Measurements from ENCODE around the gene UPF1.
A peak's percentile ranks its signal among the peaks of the same experiment; 100 is the strongest.

Gene UPF1

DNA sequence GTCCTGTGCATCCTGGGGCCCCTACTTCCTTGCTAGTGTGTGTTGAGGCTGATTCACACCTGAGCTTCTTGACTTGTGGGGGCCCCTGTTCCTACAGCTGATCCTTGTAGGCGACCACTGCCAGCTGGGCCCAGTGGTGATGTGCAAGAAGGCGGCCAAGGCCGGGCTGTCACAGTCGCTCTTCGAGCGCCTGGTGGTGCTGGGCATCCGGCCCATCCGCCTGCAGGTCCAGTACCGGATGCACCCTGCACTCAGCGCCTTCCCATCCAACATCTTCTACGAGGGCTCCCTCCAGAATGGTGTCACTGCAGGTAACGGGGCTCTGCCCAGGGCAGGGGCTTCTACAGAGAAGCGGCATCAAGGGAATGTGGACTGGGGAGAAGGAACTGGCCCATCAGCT is 25.5 kb downstream of the UPF1 start:
- no peak for DNase-seq (ENCODE audit: low read depth in 2 of 2)

DNA sequence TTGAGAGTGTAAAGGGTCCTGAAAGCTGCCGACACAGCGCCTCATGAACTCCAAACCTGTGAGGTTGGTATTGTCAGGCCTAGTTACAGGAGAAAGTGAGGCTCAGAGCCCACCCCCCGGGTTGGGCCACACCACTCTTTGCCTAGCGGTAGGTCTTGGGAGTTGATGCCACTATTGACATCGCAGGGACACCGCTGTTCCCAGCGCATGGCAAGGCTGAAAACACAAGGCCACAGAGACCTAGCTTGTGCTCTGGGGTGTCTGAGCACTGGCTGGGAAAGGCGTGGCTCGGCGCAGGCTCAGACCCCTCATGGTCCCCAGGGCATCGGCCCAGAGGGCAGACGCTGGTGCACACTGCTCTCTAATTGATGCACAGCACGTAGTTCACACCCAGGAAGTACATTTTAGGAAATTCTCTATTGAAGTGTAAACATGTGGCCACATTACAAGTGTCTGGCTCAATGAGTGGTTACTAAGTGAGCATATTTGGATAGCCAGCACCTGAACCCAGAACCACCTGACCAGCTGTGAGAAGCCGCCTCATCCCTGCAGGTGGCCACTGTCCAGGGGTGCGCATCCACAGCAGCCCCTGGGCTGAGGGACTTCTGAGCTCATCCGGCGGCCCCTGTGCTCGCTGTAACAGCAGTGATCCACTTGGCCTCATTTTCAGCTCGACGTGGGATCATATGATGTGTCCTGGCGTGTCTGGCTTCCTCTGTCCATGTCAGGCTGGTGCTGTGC is 27.3 kb downstream of the UPF1 start:
- no peak for DNase-seq (ENCODE audit: low read depth in 2 of 2)

DNA sequence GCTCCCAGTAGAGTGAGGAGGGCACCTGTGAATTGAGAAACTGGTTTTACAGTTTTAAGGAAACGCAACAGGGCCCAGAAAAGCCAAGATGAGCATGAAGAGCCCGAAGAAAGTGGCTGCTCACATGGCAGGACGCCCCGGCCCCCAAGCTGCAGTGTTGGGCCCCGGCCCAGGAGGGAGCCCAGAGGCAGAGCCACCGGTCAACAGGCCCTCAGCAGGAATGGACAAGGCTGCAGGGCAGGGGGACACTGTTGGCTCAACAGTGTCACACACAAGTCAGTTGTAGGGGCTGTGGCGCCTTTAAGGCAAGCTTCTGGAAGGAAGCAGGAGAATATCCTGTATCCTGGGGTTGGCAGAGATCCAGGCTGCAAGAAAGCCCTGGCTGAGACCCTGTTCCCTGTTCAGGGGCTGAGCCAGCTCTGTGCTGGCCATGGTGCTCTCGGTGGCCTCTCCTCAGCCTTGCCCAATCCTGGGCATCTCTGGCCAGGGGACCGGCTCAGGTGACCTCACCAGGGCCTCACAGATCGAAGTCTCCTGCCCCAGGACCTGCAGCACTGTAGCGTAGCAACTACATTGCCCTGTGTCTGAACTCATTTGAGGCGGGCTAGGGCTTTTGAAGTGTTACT is 28.0 kb downstream of the UPF1 start:
- no peak for DNase-seq (ENCODE audit: low read depth in 2 of 2)

DNA sequence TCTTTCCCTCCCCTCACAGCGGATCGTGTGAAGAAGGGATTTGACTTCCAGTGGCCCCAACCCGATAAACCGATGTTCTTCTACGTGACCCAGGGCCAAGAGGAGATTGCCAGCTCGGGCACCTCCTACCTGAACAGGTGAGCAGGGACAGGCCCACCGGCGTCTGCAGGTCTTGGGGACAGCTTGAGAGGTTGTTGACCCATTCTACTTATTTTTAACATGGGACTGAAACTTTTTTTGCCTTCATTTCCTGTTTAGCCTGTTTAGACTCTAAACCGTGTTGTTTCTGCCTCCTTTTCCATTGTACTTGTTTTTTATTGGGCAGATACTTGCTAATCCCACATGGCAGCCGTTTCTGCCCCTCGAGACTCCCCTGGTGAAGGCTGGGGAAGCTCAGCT is 28.5 kb downstream of the UPF1 start:
- no peak for DNase-seq (ENCODE audit: low read depth in 2 of 2)

DNA sequence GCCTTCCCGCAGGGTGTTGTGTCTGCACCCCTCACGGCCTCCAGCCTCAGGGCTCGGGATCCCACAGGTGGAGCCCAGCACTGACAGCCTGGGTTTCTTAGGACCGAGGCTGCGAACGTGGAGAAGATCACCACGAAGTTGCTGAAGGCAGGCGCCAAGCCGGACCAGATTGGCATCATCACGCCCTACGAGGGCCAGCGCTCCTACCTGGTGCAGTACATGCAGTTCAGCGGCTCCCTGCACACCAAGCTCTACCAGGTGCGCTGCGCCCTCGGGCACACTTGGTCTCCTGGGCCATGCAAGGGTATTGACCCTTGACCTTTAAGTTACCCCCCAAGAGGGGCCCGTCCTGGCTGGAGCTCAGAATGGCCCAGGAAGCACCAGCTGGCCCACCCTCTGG is 29.0 kb downstream of the UPF1 start:
- no peak for DNase-seq (ENCODE audit: low read depth in 2 of 2)

DNA sequence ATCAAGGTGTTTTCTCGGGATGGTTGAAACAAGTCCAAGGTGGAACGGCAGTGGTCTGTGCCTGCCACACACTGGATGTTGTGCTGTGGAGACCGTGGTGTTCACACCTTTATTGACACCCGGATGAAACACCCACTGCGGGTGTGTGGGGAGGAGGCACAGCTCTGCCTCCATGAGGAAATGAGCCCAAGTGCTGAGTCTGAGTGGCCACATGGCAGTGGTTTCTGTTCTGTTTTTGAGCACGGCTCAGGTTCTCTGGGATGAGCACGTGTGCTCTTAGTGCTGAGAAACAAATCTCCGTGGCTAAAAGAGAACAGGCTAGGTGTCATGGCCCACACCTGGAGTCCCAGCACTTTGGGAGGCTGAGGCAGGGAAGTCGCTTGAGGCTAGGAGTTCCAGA is 29.5 kb downstream of the UPF1 start:
- no peak for DNase-seq (ENCODE audit: low read depth in 2 of 2)

DNA sequence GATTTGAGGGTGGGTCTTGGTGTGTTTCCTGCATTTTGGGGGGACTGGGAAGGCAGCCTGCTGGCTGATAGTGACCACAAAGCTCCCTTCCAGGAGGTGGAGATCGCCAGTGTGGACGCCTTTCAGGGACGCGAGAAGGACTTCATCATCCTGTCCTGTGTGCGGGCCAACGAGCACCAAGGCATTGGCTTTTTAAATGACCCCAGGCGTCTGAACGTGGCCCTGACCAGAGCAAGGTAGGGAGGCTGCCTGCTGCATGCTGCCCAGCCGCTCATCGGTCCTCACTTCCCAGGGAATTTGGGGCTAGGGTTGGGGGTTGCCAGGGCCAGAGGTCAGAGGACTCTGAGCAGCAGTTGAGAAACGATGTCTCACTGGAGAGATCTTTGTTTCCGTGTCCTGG is 30.2 kb downstream of the UPF1 start:
- no peak for DNase-seq (ENCODE audit: low read depth in 2 of 2)

DNA sequence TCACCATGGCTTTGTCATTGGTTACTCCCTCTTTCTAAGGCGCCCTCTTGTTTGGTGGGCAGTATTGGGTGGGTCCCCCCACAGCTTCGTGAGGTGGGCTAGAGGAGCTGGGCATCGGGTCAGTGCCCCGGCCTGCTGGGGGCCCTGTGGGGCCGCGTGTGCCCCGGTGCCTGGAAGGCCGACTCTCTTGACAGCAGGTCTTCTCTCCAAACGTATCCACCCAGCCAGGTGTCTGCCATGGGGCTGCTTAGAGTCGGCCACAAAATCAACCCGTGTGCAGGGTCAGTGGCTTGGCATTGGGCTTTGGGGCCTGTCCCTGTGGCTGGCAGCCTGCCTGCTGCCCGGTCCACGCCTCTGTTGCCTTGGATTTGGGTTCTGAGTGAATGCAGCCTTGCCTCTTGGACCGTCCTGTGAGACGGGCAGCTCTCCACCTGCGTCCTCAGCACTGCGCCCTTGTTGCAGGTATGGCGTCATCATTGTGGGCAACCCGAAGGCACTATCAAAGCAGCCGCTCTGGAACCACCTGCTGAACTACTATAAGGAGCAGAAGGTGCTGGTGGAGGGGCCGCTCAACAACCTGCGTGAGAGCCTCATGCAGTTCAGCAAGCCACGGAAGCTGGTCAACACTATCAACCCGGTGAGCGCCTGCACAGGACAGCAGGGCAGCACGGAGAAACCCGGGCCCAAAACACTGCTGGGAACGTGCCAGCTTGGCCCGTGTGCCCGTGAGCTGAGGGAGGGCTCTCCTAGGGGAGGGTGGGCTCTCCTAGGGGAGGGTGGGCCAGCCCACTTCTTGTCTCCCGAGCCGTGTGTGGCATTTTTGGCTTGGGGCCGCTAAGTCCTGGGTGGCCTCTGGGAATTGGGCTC is 31.4 kb downstream of the UPF1 start:
- no peak for DNase-seq (ENCODE audit: low read depth in 2 of 2)

DNA sequence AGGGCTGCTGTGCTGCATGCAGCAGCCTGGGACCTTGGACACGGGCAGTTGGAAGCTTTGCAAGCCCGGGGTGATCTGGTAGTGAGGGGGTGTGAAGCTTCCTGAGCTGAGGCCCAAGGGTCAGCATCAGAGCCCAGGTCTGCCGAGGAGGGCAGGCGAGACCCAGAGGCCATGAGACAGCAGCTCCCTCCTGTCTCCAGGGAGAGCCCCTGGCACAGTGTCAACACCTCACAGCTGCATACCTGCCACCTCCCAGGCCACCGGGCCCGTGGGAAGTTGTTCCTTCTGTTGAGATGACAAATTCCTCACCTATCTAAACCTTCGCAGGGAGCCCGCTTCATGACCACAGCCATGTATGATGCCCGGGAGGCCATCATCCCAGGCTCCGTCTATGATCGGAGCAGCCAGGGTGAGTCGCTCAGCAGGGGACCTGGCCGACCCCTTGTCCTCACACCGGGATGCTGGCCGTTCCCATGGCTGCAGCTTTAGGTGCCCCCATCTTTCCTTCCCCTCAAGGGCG is 32.1 kb downstream of the UPF1 start:
- no peak for DNase-seq (ENCODE audit: low read depth in 2 of 2)

DNA sequence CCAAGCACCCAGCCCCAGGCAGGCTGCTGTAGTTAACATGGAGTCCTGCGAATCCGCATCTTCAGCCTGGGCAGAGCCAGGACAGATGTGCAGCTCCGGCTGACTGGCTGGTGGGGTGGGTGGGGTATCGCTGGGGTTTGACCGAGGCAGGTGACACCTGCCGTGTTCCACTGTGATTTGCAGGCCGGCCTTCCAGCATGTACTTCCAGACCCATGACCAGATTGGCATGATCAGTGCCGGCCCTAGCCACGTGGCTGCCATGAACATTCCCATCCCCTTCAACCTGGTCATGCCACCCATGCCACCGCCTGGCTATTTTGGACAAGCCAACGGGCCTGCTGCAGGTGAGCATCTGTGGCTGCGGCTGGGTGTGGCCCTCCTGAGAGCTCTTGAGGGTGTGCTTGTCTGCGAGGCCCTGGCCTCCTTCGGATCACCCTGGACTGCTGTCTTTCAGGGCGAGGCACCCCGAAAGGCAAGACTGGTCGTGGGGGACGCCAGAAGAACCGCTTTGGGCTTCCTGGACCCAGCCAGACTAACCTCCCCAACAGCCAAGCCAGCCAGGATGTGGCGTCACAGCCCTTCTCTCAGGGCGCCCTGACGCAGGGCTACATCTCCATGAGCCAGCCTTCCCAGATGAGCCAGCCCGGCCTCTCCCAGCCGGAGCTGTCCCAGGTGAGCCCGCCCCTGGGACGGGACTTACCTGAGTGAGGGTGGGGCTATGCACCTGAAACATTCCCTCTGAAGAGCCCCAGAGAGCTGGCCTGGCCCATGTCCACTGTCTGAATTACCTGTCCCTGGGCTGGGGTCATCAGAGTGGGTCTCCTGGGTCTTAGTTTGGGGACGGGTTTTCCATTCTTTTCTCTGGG is 33.6 kb downstream of the UPF1 start:
- no peak for DNase-seq (ENCODE audit: low read depth in 2 of 2)

DNA sequence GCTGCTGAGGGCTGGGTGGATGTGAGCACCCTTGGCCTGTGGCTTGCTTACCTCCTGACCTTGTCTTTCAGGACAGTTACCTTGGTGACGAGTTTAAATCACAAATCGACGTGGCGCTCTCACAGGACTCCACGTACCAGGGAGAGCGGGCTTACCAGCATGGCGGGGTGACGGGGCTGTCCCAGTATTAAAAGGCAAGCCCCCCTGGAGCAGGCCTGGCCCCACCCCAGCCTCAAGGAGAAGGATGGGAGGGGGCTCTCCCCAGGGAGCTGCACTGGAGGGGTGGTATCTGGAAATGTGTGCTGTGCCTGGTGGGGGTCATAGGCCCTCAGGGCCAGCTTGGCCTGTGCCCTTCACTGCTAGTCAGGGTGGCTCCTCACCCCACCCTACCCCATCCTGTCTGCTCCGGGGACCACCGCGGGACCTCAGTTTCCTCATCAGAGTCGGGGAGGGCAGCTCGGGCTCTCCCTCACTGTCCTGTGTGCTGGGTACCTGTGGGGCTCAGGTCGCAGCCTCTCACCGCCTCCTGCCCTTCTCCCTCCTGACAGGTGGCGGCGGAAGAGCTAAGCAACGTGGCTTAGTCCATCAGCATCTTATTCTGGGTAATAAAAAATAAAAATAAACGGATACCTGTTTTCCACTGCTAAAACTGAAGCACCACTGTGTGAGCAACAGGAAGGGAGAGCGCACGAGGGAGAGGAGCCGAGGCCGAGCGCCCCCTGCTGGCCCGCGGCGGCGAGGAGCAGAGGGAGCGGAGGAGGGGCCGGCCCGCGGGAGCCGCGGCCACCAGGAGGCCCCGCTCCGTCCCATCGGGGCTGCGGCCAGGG is 34.4 kb downstream of the UPF1 start:
- DNase-seq (ENCODE audit: low read depth in 2 of 2) = peak in 1 of 2 donors; percentile 20

DNA sequence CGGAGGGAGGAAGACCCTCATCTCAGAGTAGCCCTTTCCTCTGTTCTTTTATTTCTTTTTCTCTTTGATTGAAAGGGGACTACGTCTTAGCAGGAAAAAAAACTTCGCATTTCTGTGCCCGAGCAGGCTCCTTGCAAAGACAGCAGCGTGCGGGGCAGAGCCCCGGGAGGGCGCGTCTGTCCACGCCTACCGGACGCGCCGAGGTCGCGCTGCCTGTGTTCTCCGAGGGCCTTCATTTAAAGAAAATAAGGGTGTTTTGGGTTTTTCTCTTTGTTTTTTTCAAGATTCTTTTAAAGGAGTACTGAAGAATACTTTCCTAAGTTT is 35.0 kb downstream of the UPF1 start:
- DNase-seq (ENCODE audit: low read depth in 2 of 2) = no peak

DNA sequence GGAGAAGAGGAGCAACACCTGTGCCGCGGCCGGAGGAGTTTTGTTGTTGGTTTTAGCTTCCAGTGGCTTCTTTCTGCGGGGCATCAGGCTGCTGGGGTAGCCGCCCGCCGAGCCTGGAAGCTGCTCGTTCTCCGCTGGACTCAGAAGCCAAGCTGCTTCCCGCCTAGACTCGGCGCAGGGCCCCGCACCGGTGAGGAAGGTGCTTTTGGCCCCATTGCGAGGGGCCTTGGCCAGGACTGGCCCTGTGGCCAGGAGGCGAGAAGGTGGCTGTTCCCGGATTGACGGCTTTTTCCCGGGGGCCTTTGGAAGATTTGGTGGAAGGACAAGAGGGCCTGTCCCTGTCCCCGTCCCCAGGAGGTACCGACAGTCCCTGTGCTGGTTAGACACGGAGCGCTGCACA is 35.4 kb downstream of the UPF1 start:
- no peak for DNase-seq (ENCODE audit: low read depth in 2 of 2)

DNA sequence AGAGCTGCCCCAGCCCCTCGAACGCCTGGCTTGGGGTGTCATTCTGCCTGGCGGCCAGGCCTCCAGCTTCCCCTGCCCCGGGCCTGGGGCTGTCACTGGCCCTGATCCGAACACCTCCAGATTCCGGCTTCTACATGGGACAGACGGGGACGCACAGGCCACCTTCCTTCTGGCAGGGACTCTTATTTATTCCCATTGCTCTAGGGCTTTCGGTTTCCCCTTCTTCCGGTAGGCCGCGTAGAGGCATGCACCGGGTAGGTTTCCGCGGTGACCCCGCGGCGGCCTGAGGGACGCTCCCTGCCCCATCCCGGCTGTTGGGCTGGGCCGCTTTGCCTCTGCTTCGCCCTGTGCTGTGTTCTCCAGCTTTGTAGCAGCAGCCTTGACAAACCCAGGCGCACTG is 36.0 kb downstream of the UPF1 start:
- no peak for DNase-seq (ENCODE audit: low read depth in 2 of 2)

DNA sequence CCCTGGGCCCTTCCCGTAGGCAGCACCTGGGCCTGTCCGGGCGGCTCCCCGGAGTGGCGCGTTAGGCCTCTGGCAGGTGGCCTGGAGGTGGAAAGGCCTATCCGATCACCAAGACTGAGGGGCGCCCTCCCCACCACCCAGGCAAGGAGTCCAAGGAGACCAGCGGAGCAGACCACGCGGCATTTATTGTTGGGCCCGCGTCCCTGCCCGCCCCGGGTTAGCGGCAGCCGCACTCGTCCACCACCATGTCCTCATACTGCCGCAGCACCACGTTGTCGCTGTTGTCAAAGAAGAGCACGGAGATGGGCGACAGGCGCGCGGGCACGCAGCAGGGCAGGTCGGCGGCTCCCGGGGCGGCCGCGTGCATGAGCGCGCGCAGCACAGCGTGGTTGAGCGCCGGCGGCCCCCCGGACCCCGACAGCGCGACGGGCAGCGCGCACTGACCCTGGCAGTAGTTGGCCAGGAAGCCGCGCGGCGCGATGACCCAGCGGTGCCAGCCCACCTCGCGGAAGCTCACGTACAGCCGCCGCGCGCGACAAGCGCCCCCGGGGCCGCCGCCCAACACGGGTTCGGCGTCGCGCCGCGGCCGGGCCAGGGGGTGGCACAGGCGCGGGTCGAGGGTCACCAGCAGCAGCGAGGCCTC is 36.7 kb downstream of the UPF1 start:
- no peak for DNase-seq (ENCODE audit: low read depth in 2 of 2)

DNA sequence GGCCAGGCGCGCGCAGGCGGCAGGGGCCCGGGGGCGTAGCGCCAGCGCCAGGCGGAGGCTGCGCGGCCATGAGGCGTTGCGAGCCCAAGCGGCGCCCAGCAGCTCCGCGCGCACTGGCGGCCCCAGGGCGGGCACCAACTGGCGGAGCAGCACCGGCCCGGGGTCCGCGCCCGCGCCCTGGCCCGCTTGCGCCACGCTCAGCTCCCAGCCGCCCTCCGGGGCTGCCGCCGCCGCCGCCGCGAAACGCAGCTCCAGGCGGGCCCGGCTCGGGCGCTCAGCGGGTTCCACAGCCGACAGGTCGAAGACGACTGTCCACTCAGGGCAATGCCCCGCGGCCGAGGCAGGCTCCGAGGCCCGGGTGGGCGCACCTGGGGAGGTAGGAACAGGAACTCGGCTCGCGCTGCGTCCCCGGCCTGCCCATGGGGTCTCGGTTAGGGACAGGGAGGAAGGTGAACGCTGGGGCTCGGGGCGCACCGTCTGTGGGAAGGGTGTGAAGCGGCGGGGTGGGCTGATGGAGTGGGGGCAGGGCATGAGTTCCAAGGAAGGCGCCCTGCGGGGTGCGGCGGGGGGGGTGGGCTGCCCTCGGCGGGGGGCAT is 37.4 kb downstream of the UPF1 start:
- no peak for DNase-seq (ENCODE audit: low read depth in 2 of 2)

DNA sequence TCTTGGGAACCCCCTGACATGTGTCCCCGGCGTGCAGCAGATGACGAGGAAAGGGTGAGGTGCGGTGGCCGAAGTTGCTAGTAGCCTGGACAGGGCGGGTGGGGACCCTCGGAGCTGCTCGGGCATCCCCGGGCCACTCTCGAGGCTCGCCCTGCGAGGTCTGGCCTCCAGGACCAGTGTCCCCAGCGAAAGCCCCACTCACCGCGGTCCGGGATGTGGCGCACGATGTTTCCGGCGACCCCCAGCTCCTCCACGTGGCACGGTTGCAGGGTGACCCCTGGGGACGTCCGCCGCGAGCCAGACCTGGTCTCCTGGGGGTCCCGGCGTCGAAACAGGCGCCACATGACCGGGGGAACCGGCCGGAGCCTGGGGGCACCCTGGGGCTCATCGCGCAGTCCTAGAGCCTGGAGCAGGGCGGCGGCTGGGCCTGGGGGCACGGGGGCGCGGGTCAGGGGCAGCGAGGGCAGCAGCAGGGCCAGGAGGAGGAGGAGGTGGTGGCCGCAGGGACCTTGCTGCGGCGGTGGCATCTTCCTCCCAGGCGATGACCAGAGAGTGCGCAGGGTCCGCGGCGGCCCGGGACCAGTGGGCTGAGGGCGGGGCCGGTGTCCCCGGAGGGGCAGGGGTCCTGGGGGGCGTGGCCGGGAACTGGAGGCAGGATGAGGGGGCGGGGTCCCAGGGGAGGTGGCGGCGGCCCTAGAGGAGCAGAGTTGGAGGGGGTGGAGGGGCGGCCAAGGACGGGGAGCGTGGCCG is 38.2 kb downstream of the UPF1 start:
- no peak for DNase-seq (ENCODE audit: low read depth in 2 of 2)

DNA sequence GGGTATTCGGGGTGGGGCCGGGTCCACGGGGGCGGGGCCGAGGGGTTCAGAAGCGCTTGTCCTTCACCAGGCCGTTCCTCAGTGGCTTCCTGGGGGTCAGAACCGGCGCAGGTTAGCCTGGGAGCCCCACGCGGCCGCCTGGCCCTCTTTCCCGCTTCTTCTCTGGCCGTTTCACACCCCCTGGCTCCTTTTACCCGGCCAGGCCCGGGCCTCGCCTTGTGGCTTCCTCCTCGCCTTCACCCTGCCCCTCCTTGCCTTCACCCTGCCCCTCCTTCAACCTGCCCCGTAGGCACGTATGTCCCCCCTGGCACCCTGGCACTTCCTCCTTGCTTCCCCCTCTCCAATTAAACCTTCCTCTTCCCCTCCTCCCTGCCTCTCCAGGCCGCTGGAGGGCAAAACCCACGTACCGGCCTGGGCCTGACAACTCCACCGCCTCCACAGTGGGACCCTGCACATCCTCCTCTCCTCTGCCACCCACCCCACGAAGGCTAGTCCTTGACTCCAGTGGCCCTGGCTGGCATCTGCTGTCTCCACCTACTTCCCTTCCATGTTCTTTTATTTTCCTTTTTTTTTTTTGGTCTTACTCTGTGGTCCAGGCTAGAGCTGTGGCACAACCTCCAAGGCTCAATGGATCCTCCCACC is 38.9 kb downstream of the UPF1 start:
- DNase-seq (ENCODE audit: low read depth in 2 of 2) = no peak

DNA sequence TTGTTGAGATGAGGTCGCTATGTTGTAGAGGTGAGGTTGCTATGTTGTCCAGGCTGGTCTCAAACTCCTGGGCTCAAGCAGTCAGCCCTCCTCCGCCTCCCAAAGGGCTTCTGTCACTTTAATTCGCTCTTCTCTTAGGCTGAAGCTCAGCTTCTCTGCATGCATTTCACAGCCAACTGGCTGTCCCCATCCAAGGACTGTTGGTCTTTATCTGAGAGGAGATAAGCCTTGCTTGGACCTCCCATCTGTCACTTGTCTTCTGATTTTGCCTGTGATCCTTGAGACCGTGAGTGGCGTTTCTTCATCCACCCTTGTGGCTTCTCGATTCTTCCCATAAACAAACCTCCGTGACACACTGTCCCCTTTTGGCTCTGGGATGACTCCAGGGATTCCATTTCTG is 39.8 kb downstream of the UPF1 start:
- DNase-seq (ENCODE audit: low read depth in 2 of 2) = no peak

Data from stimulated activated CD8-positive, alpha-beta memory T cell treated with anti-CD3 and anti-CD28 coated beads, Interleukin-7, amount 100 ng/mL, for 4 hours (primary cell).